WTC11 (cell line): ENCODE results near the gene SASS6.

Experiments
- CBFB ChIP-seq: sonication (generic); formaldehyde crosslinking; IDR thresholded peaks from 2 replicates; pipeline ENCODE4 v1.8.1; 2022; ENCODE audit warnings: mild to moderate bottlenecking, low read depth, missing genetic modification reagents
- CTCF ChIP-seq: fragments of 200-600 bp; IDR thresholded peaks from 2 replicates; pipeline ENCODE4 v1.8.0; 2022; ENCODE audit warnings: antibody characterized with exemption

DNA sequence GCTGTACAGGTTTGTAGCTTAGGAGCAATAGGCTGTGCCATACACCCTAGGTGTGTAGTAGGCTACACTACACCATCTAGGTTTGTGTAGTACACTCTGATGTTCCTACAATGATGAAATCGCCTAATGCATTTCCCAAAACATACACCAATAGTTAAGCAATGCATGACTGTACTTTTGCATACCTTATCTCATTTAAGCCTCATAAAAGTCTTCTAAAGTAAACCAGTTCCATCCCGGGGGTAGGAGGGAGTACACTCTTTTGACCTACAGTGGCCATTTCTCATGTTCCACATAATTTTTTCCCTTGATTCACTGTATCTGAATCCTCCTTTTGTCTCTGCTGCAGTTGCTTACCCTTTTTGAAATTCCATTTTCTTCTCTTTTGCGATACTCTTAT lies 12.4 kb upstream of the SASS6 start:
- no peak for TF ChIP-seq CTCF
- TF ChIP-seq CBFB (CRISPR knock-in tag) = no peak
